Medulla oblongata (tissue), 1 donor: Measurements from ENCODE around the gene TSPAN3.

Source experiments
- DNase-seq: peaks from one replicate; pipeline ENCODE4 v3.0.0-alpha.2; 2015; ENCODE audit errors: extremely low spot score

Gene TSPAN3

DNA sequence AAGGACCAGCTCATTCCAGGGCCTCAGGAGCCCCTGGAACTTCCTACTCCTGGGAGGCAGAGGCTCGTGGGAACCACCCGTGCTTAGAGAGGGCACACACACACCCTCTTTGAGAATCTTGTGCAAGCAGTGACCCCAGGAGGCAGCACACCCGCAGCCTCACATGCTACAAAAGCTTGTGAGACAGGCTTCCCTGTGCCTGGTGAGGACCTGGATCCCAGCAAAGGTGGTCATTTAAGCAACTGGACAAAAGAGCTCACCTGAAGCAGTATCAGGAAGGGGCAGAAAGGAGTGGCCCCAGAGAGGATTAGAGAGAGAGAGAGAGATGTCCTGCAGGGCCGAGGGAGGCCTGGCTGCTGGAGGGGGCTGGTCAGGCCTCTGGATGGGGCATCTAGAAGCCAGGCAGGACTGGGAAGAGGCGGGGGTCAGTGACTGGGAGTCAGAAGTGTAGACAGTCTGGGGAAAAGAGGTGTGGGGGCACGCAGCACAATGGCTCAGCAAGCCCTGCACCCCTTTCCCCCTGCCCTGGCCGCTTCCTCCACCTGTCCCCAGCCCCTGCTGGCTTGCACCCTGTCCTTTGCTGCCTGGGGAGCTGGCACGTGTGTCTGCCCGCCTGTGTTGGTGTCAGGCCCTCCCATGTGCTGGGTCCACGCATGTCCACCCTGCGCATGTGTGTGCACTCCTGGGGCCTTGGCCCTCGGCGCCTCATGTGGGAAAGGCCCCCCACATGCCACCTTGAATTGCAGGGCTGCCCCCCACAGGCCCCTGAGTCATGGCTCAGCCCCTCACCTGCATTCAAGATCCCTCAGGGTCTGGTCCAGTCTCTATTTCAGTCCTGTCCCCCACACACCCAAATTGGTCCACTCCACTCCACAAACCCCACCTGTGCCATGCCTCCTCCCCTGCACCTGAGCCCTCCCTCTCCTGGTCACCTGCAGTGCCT is 36.9 kb downstream of the TSPAN3 start:
- no peak for DNase-seq

DNA sequence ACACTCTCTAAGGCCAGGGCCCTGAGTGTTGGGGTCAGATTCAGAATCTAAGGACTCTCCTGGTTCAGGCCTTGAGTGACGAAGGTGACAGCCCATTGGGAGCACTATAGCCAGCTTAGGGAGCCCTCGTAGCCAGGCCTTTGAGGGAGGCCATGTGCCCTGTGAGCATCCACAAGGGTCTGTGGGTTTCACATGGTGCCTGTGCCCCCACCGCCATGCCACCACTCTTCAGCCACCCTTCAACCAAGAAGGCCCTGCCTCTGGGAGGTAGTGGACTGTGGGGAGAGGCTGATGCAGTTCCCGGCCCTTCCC is 37.5 kb downstream of the TSPAN3 start:
- no peak for DNase-seq

DNA sequence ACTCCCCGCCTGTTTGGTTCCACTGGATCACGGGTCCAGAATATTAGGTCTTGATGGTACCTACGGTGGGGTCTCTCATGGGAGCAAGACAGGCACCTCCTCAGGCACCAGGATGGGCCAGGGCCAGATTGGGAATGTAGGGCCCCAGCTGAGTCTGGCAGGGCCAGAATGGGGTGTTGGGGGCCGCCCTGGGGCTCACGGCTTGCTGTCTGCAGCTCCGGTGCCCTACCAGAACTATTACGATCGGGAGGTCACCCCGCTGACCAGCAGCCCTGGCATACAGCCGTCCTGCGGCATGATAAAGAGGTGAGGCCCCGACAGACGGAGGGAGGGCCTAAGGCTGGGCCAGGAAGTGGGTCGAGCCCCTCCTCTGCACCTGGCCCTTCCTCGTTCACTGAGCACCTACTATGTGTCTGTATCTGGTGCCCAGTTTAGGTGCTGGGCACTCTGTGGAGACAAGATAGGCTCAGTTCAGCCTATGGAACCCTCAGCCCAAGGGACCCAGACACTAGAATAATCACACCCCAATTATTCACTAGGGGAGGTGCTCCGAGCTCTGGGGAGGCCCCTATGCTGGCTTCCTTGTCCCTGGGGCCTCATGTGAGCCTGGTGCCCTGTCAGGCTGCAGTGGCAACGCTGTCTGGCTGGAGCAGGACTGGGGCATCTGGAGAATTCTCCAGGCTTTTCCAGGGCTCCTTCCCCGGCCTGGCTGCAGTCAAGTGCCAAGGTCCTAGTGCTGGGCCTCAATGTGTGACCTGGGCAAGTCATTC is 38.1 kb downstream of the TSPAN3 start:
- no peak for DNase-seq

DNA sequence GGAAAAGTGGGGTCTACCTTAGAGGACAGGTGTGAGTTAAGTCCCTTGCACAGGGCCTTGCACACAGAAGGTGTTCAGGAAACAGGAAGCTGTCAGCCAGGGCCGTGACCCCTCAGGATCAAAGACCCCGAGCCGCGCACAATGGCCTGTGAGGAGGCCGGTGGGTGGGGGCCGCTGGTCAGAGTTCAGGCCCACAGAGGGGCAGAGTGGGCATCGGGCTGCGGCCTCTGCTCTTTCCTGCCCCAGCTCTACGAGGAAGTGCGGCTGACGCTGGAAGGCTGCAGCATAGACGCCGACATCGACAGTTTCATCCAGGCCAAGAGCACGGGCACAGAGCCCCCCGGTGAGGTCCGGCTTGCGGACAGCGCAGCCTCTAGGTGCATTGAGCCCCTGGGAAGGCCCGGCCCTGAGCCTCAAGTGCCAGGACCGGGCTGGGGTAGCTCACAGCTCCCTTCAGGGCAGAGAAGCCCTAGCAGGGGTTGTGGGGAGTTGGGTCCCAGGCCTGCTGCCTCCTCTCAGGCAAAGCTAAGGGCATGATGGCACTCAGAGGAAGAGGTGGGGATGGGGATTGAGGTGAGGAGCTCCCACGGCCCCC is 38.8 kb downstream of the TSPAN3 start:
- DNase-seq, result no peak

DNA sequence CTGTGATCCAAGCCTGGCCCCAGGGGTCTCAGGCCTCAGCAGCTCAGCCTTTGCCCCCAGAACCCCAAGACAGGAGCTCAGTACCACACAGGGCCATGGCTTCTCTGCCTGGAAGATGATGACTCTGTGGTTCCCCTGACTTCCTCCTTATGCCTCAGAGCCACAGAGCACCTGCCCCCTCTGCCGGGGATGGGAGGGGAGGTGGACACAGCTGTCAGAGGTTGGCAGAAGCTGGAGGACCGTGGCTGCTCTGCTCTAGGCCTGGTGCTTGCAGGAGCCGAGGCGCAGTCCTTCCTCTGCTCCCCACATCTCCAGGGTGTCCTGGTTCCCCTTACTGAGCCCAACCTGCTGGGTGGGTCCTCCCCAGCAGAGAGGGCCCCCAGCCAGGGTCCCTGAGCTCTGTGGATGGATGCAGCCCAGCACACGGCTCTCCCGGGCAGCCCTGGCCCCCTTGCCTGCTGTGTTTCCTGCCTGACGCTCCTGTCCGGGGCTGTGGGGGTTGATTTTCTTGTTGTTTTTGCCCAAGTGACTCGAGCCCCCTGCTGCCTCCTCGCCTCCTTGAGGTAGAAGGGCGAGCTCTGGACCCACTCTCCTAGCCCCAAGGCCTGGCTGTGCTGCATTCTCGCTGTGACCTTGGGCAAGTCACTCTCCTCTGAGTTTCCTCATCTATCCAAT is 39.4 kb downstream of the TSPAN3 start:
- DNase-seq, result peak; percentile 26

DNA sequence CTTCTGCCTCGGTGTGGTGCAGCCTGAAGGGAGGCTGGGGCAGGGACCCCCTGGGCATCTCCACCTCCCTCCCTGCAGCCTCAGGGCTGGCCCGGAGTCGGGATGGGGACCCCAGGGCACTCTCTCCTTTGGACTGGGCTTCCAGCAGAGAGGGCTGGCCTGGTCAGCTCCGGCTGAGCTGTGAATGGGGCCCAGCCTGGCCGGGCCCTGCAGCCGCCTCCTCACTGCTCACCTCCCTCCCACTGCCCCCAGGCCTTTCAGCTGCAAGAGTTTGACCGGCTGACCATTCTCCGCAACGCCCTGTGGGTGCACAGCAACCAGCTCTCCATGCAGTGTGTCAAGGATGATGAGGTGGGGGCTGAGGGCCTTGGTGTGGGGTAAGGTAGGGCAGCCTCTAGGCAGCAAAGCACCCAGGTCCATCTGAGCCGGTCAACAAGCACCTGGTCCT is 40.0 kb downstream of the TSPAN3 start:
- peak; percentile 24 for DNase-seq

DNA sequence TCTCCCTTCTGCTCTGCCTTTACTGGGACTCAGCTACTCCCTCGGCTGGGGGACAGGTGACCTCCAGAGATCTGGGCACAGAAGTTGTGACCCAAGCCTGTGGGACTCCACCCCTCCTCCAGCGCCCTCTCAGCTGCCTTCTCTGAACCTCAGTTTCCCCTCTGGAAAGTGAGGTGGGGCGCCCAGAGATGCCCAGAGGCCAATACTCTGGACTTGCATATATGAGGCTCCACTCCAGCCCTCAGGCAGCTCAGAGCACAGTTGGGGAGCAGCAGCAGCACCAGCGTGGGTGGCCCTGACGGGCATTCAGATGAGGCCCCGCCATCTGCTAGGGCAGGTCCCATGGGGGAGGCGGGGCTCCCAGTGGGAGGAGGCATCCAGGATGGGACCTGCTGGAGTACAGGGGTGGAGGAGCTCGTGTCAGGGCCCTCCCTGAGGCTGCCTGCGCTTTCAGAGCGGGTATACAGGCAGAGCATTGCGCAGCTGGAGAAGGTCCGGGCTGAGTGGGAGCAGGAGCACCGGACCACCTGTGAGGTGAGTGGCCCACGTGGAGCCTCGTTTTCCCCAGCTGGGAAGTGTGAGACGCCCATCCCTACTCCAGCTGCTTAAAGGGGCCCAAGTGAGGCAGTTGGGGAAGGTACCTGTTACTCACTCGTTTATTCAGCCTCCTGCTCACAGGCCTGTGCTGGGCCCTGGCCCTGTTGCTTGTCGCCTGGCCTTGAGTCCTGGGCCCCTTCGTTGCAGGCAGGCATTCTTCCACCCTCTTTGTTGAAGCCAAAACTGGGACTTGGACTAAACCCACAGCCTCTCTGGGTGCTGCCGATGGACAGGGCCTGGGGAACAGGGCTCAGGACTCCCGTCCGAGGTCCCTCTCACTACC is 40.6 kb downstream of the TSPAN3 start:
- DNase-seq, result no peak

DNA sequence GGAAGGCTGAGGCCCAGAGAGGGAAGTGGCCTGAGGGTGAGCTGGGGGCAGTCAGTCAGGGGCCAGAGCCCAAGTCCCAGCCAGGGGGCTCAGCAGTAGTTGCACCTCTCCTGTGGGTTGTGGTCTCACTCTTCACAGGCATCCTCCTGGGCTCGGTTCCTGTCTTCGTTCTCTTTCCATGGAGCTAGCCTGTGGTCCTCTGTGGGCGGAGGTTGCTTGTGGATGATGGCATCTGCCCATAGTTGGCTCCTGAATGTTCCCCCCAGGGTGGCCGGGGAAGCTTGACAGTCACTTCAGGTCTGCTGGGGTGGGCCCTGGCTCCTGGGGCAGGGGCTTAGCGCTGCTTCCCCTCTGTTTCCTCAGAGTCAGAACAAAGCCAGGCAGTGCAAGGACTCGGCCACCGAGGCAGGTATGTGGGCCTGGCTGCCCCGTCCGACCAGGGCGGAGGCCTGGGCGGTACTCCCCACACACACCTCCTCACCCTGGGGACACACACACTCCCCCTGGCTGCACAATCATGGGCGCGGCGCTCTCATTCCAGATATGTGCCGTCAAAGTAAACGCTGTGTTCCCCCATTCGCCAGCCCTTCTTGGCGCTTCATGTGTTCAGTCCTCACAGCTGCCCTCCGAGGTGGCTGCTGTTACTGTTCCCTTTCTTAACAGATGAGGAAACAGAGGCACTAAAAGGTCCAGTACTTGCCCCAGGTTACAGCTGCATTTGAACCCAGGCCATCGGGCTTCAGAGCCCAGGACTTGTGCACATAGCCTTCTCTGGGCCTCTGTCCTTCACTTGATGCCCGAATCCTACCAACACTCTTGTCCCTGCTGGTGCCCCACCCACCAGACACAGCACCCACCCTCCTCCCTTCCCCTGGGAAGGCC is 41.5 kb downstream of the TSPAN3 start:
- no peak for DNase-seq

DNA sequence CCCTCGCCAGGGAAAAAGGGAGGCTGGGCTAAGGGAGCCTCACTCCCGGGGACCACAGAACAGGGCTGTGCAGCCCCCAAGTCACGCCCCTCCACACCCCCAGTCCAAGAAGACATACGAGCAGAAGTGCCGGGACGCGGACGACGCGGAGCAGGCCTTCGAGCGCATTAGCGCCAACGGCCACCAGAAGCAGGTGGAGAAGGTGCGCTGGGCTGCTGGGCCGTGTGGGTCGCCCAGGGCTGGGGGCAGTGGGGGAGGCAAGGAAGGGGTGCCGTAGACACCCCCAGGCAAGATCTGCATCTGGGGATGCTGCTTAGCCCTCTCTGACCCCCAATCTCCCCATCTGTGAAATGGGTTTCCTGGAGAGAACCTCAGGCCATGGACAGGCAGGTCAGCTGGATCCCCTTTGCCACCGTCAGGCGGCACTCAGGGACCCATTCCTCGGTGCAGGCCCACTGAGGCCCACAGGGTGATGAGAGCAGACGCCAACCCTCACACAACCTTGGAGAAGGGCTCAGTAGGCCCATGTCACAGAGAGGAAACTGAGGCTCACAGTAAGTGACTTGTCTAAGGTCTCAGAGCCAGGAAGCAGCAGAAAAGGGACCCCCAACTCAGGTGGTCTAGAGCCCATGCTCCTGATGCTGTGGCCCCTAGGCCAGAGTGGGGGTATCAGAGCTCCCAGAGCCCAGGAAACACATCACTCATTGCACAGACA is 42.3 kb downstream of the TSPAN3 start:
- no peak for DNase-seq

DNA sequence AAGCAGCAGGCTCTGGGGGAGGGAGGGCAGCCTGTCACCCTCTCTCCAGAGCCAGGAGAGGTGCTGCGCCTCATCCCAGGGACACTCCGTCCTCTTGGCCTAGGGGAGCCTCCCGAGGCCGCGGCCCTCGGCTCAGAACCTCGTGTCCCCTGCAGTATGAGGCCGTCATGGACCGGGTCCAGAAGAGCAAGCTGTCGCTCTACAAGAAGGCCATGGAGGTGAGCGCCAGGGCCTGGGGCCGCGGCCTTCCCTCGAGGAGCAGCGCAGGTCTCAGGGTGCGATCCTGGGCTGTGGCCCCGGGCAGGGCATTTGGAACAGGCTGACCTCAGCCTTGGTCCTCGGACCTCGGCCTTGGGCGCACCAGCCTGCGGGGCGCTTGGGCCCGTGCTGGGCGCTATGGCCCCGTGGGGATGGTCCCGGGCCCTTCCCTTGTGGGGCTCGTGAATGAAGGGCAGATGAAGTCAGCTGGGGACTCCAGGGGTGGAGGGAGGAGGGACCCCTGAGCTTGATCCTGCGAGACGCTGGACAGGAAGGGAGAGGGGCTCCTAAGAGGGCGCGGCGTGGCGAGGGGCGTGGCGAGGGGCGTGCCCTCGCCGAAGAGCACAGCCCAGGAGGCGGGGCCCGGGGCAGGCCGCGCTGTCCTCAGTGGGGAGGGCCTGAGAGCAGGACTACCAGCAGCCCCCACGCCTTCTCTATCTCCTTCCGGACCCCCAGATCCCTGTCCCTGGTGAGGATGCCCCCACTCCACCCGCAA is 43.0 kb downstream of the TSPAN3 start:
- no peak for DNase-seq

DNA sequence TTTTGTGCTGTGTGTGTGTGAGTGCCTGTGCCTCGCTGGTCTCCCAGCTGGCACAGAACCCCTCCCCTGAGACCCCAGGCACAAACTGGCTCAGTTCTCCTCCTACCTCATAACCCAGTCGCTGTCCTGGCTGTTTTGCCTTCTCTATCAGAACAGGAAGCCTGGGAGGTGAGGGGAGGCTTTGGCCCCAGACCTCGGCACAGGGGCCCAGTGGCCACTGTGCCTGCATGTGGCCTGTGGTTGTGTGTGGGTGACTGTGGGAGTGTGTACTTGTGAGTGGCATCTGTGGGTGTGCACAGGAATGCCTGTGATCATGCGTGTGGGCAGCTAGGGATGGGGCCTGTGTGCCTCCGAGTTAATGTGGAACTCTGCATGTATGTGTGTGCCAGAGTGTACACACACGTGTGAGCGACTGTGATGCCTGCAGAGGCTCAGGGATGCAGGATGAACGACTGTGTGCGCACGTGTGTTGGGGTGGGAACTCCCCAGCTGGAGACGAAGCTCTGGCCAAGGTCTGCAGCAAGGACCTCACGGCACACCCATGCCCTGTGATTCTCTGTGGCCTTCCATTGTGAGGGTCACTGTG is 43.7 kb downstream of the TSPAN3 start:
- DNase-seq, result no peak

DNA sequence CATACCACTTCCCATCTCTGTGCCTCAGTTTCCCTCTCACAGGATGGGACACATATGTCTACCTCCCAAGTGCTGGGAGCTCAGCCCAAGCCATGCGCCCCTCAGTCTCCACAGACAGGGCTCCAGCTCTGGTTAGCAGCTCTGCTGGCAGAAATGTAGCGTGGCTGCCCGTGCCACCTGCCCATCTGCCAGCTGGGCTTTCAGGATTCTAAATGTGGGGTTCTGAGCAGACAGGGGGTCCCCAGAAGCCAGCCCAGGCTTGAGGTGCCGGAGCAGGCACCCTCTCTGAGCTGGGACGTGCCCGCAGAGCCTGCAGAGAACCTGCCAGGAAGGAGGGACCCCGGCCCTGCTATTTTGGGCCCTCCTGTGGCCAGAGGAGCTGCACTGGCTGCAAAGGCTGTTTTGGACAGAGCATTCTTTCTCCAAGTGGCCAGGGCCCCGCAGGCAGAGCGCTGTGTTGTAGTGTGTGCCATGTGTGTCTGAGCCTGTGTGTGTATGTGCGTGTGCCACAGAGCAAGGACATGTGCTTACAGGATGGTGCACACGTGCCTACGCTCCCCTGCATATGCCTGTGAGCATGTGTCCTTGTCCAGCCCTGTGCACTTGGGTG is 44.3 kb downstream of the TSPAN3 start:
- no peak for DNase-seq

DNA sequence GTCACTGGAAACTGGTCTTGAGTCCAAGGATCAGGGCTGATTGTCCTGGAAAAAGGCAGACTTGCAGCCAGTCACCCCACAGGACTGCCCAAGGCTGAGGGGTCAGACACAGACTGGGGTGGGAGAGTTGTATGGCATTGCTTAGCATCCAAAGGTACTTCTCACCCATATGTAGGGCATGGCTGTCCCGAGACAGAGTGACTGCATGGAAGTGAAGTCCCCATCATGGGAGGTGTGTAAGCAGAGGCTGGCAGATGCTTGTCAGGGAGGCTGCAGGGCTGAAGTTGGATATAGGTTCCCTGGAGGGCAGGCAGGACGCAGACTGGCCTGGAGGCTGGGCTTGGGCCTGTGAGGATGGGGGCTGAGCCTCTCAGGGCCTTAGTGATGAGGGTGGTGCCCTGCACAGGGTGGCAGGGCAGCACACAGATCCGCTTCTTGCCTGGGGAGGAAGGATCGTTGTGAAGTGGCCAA is 44.9 kb downstream of the TSPAN3 start:
- no peak for DNase-seq

DNA sequence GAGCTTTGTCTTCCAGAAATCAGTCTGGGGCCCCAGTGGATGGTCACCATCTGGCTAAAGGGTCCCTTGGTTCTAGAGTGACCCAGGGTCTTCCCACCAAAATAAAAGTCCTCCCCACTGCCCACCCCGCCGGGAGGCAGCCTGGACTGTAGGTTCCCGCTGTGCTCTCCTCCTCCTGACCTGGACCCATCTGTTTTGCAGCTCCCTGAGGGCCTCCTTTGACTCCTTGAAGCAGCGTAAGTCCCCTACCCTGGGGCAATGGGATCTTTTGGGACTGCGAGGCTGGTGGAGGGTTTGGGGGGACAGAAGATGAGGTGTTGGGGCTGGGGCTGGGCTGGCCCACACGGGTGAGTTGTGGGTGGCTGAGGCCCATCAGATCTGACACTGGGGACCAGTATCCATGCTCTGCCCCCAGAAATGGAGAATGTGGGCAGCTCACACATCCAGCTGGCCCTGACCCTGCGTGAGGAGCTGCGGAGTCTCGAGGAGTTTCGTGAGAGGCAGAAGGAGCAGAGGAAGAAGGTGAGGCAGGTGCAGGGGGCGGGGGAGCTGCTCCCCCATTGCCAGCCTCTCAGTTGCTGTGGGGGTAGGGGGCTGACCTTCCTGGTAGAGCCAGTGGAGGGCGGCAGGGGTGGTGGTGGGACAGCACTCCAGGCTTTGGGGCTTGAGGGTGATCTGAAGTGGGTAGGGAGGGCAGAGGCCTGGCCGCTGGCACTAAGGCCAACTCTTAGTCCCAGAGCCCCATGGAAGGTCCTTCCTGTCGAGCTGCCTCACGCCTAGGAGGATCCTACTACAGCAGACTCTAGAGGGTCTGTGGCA is 45.6 kb downstream of the TSPAN3 start:
- DNase-seq, result no peak

DNA sequence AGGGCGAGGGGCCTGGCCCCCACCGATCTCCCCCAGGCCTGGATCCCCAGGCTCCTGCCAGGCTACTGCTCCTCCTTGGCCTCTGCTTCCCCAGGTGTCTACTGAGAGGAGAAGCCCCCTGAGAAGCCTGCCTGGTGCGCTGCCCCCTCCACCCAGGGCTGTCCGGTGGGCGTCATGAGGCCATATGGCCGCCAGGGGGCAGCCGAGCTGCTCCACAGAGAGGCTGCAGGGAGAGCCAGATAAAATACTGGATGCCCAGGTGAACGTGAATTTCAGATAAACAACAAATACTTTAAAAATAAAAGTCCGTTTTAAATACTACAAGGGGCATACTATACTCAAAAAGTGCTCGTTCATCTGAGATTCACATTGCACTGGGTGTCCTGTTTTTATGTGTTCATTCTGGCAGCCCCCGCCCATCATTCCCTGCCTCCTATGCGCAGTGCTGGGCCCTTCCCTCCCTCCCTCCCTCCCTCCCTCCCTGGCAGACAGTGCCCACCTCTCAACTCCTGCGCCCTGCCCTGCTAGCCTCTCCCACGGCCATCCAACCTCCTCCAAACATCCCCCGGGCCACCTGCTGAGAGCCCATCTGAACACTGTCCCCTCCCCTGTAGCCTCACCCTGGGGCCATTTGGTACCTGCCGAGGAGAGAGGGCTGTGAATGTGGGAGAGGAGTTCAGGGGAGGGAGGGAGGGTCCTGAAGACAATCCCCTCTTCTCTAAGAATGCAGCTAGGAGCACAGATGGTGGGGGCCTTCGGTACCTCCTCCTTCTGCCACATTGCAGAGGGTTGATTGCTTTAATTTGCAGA is 46.4 kb downstream of the TSPAN3 start:
- DNase-seq, result peak; percentile 69
